Neuron (in vitro differentiated cells): ENCODE data around the gene HADHB.
"Not testable (repeated sequence)": the region's sequence is repeated elsewhere in the genome, so short reads cannot be mapped to it uniquely, and the experiment has no call there.

Experiments used
- H2AFZ ChIP-seq: one replicate; pipeline ENCODE4 v1.6.1; 2013; ENCODE audit warnings: low read depth, mild to moderate bottlenecking, inconsistent platforms, low read length, moderate library complexity
- H3K27me3 ChIP-seq: one replicate; pipeline ENCODE4 v1.6.1; 2013; ENCODE audit warnings: low read length; ENCODE audit not compliant: insufficient read depth
- H3K36me3 ChIP-seq: one replicate; pipeline ENCODE4 v1.6.1; 2013; ENCODE audit warnings: low read length; ENCODE audit not compliant: insufficient read depth
- H3K4me1 ChIP-seq: one replicate; pipeline ENCODE4 v1.6.1; 2013; ENCODE audit warnings: low read length; ENCODE audit not compliant: insufficient read depth
- H3K4me3 ChIP-seq: 2 replicates; pipeline ENCODE4 v1.5.1; 2013; ENCODE audit warnings: mild to moderate bottlenecking, low read length, moderate library complexity
- H3K9me3 ChIP-seq: one replicate; pipeline ENCODE4 v1.6.1; 2013; ENCODE audit warnings: low read length

The HADHB gene

GRCh38 chr2:26330114-26330549 is 85.4 kb downstream of the HADHB start:
- Histone ChIP-seq H3K36me3 (no peaks in the 10 kb centered on the region), H3K4me3 (no peak overlapping the region), H2AFZ (no peak overlapping the region), H3K4me1 (no peaks in the 10 kb centered on the region), H3K27me3 (no peaks in the 10 kb centered on the region), H3K9me3 (no peaks in the 10 kb centered on the region)

GRCh38 chr2:26330604-26331003 is 85.9 kb downstream of the HADHB start:
- Histone ChIP-seq H3K9me3 (no peaks in the 10 kb centered on the region), H3K4me1 (no peaks in the 10 kb centered on the region), H3K36me3 (no peaks in the 10 kb centered on the region), H3K4me3 (no peak overlapping the region), H2AFZ (no peak overlapping the region), H3K27me3 (no peaks in the 10 kb centered on the region)

- H2AFZ ChIP-seq, H3K36me3 ChIP-seq, H3K27me3 ChIP-seq, H3K9me3 ChIP-seq, H3K4me3 ChIP-seq, H3K4me1 ChIP-seq: not testable (repeated sequence)
Observed at GRCh38 chr2:26331321-26331720, 86.6 kb downstream of the HADHB start.

GRCh38 chr2:26333293-26333692 is 88.6 kb downstream of the HADHB start:
- H2AFZ ChIP-seq, result no peak overlapping the region
- H3K27me3 ChIP-seq, result no peaks in the 10 kb centered on the region
- H3K36me3 ChIP-seq, result no peaks in the 10 kb centered on the region
- no peak overlapping the region for H3K4me3 ChIP-seq
- no peaks in the 10 kb centered on the region for H3K9me3 ChIP-seq
- H3K4me1 ChIP-seq, result peaks cover 6% of the 10 kb centered on the region

GRCh38 chr2:26335231-26335630 is 90.5 kb downstream of the HADHB start:
- no peaks in the 10 kb centered on the region for H3K27me3 ChIP-seq
- peaks cover 6% of the 10 kb centered on the region for H3K4me1 ChIP-seq
- no peak overlapping the region for H2AFZ ChIP-seq
- no peaks in the 10 kb centered on the region for H3K9me3 ChIP-seq
- H3K36me3 ChIP-seq, result no peaks in the 10 kb centered on the region
- no peak overlapping the region for H3K4me3 ChIP-seq

- Histone ChIP-seq H3K4me1 (peaks cover 6% of the 10 kb centered on the region), H3K9me3 (no peaks in the 10 kb centered on the region), H3K4me3 (no peak overlapping the region), H2AFZ (no peak overlapping the region), H3K27me3 (no peaks in the 10 kb centered on the region), H3K36me3 (no peaks in the 10 kb centered on the region)
Observed at GRCh38 chr2:26336719-26337118, 92.0 kb downstream of the HADHB start.

- no peak overlapping the region for H3K4me3 ChIP-seq
- H2AFZ ChIP-seq, result no peak overlapping the region
- no peaks in the 10 kb centered on the region for H3K36me3 ChIP-seq
- no peaks in the 10 kb centered on the region for H3K9me3 ChIP-seq
- peaks cover 6% of the 10 kb centered on the region for H3K4me1 ChIP-seq
- H3K27me3 ChIP-seq, result no peaks in the 10 kb centered on the region
Observed at GRCh38 chr2:26337298-26337697, 92.6 kb downstream of the HADHB start.
